GM12878 (cell line): ENCODE measurements around the gene ACSL3. TPM values are rescaled to one million over a fixed set of nuclear protein-coding genes. Genes with fewer than 3 reads are reported as not detected.

Source experiments
- ATAC-seq: fragments of 200-7000 bp; cut with Tn5 transposase; 3 replicates; pipeline ENCODE4 v1.9.1; 2020; ENCODE audit warnings: mild to moderate bottlenecking, moderate library complexity
- BruUV-seq: library from RNA; stranded (reverse); fragments of 400-500 nt; replicated peaks from 2 replicates; lab custom pipeline; 2021; lab: Mats Ljungman, UMichigan
- CTCF ChIA-PET: fragments of 300-600 bp; sonication (Branson Sonifier 250); formaldehyde crosslinking; extraction: SDS; loops from one replicate; lab custom pipeline; 2021; ENCODE audit warnings: inconsistent platforms; lab: Yijun Ruan, JAX
- POLR2A ChIA-PET: fragments of 350-600 bp; formaldehyde crosslinking; extraction: SDS; loops from one replicate; lab custom pipeline; 2021; ENCODE audit warnings: inconsistent platforms; lab: Charles Lee
- RAD21 ChIA-PET: fragments of 300-600 bp; sonication (Branson Sonifier 250); formaldehyde crosslinking; loops from one replicate; lab custom pipeline; 2023; ENCODE audit warnings: antibody characterized with exemption; ENCODE audit not compliant: unreplicated experiment; lab: Charles Lee
- SMC1A ChIA-PET: fragments of 300-600 bp; sonication (Branson Sonifier 250); formaldehyde crosslinking; loops from one replicate; lab custom pipeline; 2023; ENCODE audit not compliant: unreplicated experiment, uncharacterized antibody; lab: Charles Lee
- DNase-seq: peaks from one replicate; pipeline ENCODE4 v3.0.0-alpha.2; 2011; ENCODE audit warnings: low read depth, low spot score
- FAIRE-seq: peaks from 3 replicates; lab custom pipeline; 2011; peaks lifted over from hg19 to GRCh38; lab: Jason Lieb, UNC
- H2AFZ ChIP-seq: 2 replicates; pipeline ENCODE4 v1.6.0; 2011; ENCODE audit warnings: low read depth, low read length, control low read depth; ENCODE audit not compliant: control insufficient read depth
- H3K27ac ChIP-seq: 2 replicates; pipeline ENCODE4 v1.5.1; 2011; ENCODE audit warnings: control low read depth; ENCODE audit not compliant: control insufficient read depth, insufficient read depth
- H3K27me3 ChIP-seq, 2 experiments: replicated peaks in 1 of 2; 2 replicates each; pipeline versions ENCODE4 v1.6.0 to v1.6.1; 2011; ENCODE audit warnings: low read length in 1 of 2; ENCODE audit not compliant: control insufficient read depth in 2 of 2, insufficient read depth in 2 of 2
- H3K36me3 ChIP-seq, 2 experiments: 2 replicates each; pipeline ENCODE4 v1.5.1; 2011; ENCODE audit warnings: low read length in 1 of 2; ENCODE audit not compliant: control insufficient read depth in 2 of 2, insufficient read depth in 2 of 2
- H3K4me1 ChIP-seq: 2 replicates; pipeline ENCODE4 v1.6.1; 2011; ENCODE audit warnings: mild to moderate bottlenecking, low read length, moderate library complexity, mixed read lengths; ENCODE audit not compliant: control insufficient read depth, insufficient read depth
- H3K4me2 ChIP-seq: 2 replicates; pipeline ENCODE4 v1.6.0; 2011; ENCODE audit warnings: control low read depth; ENCODE audit not compliant: control insufficient read depth, insufficient read depth
- H3K4me3 ChIP-seq: fragments of 200-600 bp; sonication (generic); 2 replicates; pipeline ENCODE4 v1.5.1; 2016
- H3K79me2 ChIP-seq: 2 replicates; pipeline ENCODE4 v1.6.0; 2011; ENCODE audit warnings: low read length; ENCODE audit not compliant: control insufficient read depth, insufficient read depth
- H3K9ac ChIP-seq: 2 replicates; pipeline ENCODE4 v1.8.0; 2011; ENCODE audit warnings: low read length, control low read depth, mixed read lengths; ENCODE audit not compliant: control insufficient read depth, insufficient read depth
- H3K9me3 ChIP-seq: replicated peaks from 3 replicates; pipeline ENCODE4 v1.5.1; 2011; ENCODE audit warnings: mild to moderate bottlenecking, low read length; ENCODE audit not compliant: control insufficient read depth, insufficient read depth
- H4K20me1 ChIP-seq: 2 replicates; pipeline ENCODE4 v1.6.0; 2011; ENCODE audit not compliant: control insufficient read depth, insufficient read depth
- FOS ChIP-seq: IDR thresholded peaks from 3 replicates; pipeline ENCODE4 v1.6.1; 2011; ENCODE audit warnings: borderline replicate concordance; ENCODE audit not compliant: insufficient read length; ENCODE audit errors: extremely low read depth
- LARP7 ChIP-seq: fragments of 450-650 bp; IDR thresholded peaks from 2 replicates; pipeline ENCODE4 v1.6.1; 2017; ENCODE audit warnings: mild to moderate bottlenecking
- MYB ChIP-seq: fragments of 150-350 bp; IDR thresholded peaks from 2 replicates; pipeline ENCODE4 v1.6.1; 2014; ENCODE audit warnings: mild to moderate bottlenecking, low read depth, low read length, borderline replicate concordance
- NR2C1 ChIP-seq: fragments of 450-650 bp; IDR thresholded peaks from 2 replicates; pipeline ENCODE4 v1.6.1; 2017; ENCODE audit warnings: antibody characterized with exemption, mild to moderate bottlenecking, moderate library complexity
- RAD51 ChIP-seq: fragments of 450-650 bp; IDR thresholded peaks from 2 replicates; pipeline ENCODE4 v1.6.1; 2016; ENCODE audit warnings: moderate library complexity, mild to moderate bottlenecking, inconsistent platforms
- RELA ChIP-seq: fragments of 450-650 bp; IDR thresholded peaks from 2 replicates; pipeline ENCODE4 v1.8.0; 2014; ENCODE audit warnings: borderline replicate concordance; ENCODE audit not compliant: partially characterized antibody
- USF1 ChIP-seq: IDR thresholded peaks from 2 replicates; pipeline ENCODE4 v1.6.1; 2011; ENCODE audit warnings: borderline replicate concordance, low read depth, mild to moderate bottlenecking, moderate library complexity, mixed read lengths, low read length; ENCODE audit not compliant: insufficient read depth; ENCODE audit errors: extremely low read length
- in situ Hi-C: fragments of 300-500 bp; cut with MboI; formaldehyde crosslinking; loops from 9 replicates; pipeline ENCODE4 v1.14.3; 2018; ENCODE audit warnings: mixed read lengths
- intact Hi-C: fragments of 100-400 bp; cut with micrococcal nuclease; formaldehyde crosslinking; loops from one replicate; pipeline ENCODE4 v1.14.2; 2022; ENCODE audit not compliant: unreplicated experiment
- polyA plus RNA-seq, 11 experiments: library from polyadenylated mRNA; depleted of rRNA in 4 of 11; unstranded in 6 of 11; stranded (reverse) in 5 of 11; fragments of >200 nt; fragmentation: Nextera tagmentation in 4 of 11; fragmentation: Illumina TruSeq in 1 of 11; extraction: Ambion mirVana in 4 of 11; extraction: Trizol in 1 of 11; gene quantifications; 1 replicate in 1 of 11; 2 replicates in 10 of 11; pipeline versions ENCODE4 v1.2.1 to v1.2.3, GENCODE V29; 2011 to 2016; ENCODE audit warnings: inconsistent platforms in 2 of 11, missing spikeins in 2 of 11, low read depth in 1 of 11
- total RNA-seq, 4 experiments: library from RNA; depleted of rRNA in 3 of 4; stranded (reverse); fragments of >200 nt in 3 of 4; fragmentation: Illumina TruSeq in 1 of 4; extraction: Trizol in 1 of 4; gene quantifications; 2 replicates each; pipeline versions ENCODE4 v1.2.1 to v1.2.3, GENCODE V29; 2013 to 2021

The ACSL3 gene
- total and polyA plus RNA-seq, 10 of the 15 experiments (the other 5 are each of a cell fraction or from before 2014, with no cell fraction given): 15.6 to 83.9 (median 56.7) TPM

- BruUV-seq: no TSS peak
- in situ Hi-C loops: no loop called here
- no peak overlapping the region for H3K27ac ChIP-seq
- no peak overlapping the region for H2AFZ ChIP-seq
- peaks cover 2% of the 10 kb centered on the region; the same call in 1 of the 2 replicates for H4K20me1 ChIP-seq
- POLR2A ChIA-PET: interaction anchor here (0.9 to 1.2 kb wide), 2 partner anchors 17 to 223 kb away, joined by 4 read pairs; no protein-coding TSS in a partner anchor
- no peak overlapping the region for H3K9ac ChIP-seq
- FAIRE-seq (no peak), DNase-seq (no peak), ATAC-seq (no peak)
- CTCF ChIA-PET: interaction anchor here (0.8 to 1.8 kb wide), 4 partner anchors 12 to 62 kb away, joined by 3 to 7 read pairs (median 6); no protein-coding TSS in a partner anchor
- H3K36me3 ChIP-seq: no peaks in the 10 kb centered on the region
- no peak overlapping the region for H3K4me3 ChIP-seq
- TF ChIP-seq MYB (no peak), RAD51 (no peak), LARP7 (no peak), USF1 (no peak), NR2C1 (no peak), RELA (no peak), FOS (no peak)
- RAD21 ChIA-PET: interaction anchor here (2.1 kb wide), 1 partner anchor 25 kb away, joined by 5 read pairs; no protein-coding TSS in a partner anchor
- H3K79me2 ChIP-seq: peaks cover 28% of the 10 kb centered on the region
- no peaks in the 10 kb centered on the region for H3K9me3 ChIP-seq
- intact Hi-C loops: no loop called here
- no peaks in the 10 kb centered on the region for H3K4me1 ChIP-seq
- no peaks in the 10 kb centered on the region for H3K27me3 ChIP-seq
- SMC1A ChIA-PET: interaction anchor here (0.9 to 4.2 kb wide), 4 partner anchors 13 to 29 kb away, joined by 3 to 29 read pairs (median 4); no protein-coding TSS in a partner anchor
- H3K4me2 ChIP-seq: no peak overlapping the region
Observed at GRCh38 chr2:222876947-222877346, 16.1 kb downstream of the ACSL3 start.
